Upper lobe of right lung (tissue), 1 donor: ENCODE results near the gene RBM39. TPM values are rescaled to one million over a fixed set of nuclear protein-coding genes. Genes with fewer than 3 reads are reported as not detected.
"Not testable (repeated sequence)": the region's sequence is repeated elsewhere in the genome, so short reads cannot be mapped to it uniquely, and the experiment has no call there.

Source experiments
- ATAC-seq: fragments of 200-7000 bp; cut with Tn5 transposase; one replicate; pipeline ENCODE4 v1.9.1; 2020; ENCODE audit warnings: mild to moderate bottlenecking, moderate library complexity
- DNase-seq: peaks from one replicate; pipeline ENCODE4 v3.0.0-alpha.2; 2020
- H3K27ac ChIP-seq: fragments of 200-600 bp; one replicate; pipeline ENCODE4 v1.8.0; 2022
- H3K27me3 ChIP-seq: fragments of 200-600 bp; one replicate; pipeline ENCODE4 v1.8.0; 2022; ENCODE audit warnings: mild to moderate bottlenecking
- H3K36me3 ChIP-seq: fragments of 200-600 bp; one replicate; pipeline ENCODE4 v1.8.0; 2022
- H3K4me1 ChIP-seq: fragments of 200-600 bp; one replicate; pipeline ENCODE4 v1.8.0; 2022
- H3K4me3 ChIP-seq: fragments of 200-600 bp; one replicate; pipeline ENCODE4 v1.8.0; 2022; ENCODE audit warnings: mild to moderate bottlenecking
- H3K9me3 ChIP-seq: fragments of 200-600 bp; one replicate; pipeline ENCODE4 v1.8.0; 2022
- intact Hi-C: fragments of 100-400 bp; cut with DNase I; formaldehyde crosslinking; loops from one replicate; pipeline ENCODE4 v1.11.0; 2022
- total RNA-seq: library from RNA; stranded (reverse); fragmentation: NEBNext Ultra II Directional; extraction: Animal tissue kit (Norgen Biotek cat#: 25700); gene quantifications from one replicate; pipeline ENCODE4 v1.2.1, GENCODE V29; 2021
- TF ChIP-seq, protein P1 (sequence below): fragments of 200-600 bp; IDR thresholded peaks from one replicate; pipeline ENCODE4 v1.8.0; 2022; ENCODE audit warnings: antibody characterized with exemption
- donor health status: DM: no; HTN: yes; CAD: no; lungs with severe emphysema.

Gene RBM39
- total RNA-seq, 1 donor from 2014 or later, result 298 TPM

GRCh38 chr20:35710039-35710438 is 32.0 kb downstream of the RBM39 start:
- no peak for ATAC-seq
- Histone ChIP-seq H3K4me3 (no peak overlapping the region), H3K27ac (no peak overlapping the region), H3K4me1 (peaks cover 18% of the 10 kb centered on the region), H3K27me3 (no peaks in the 10 kb centered on the region), H3K36me3 (peaks cover 100% of the 10 kb centered on the region), H3K9me3 (no peaks in the 10 kb centered on the region)
- TF ChIP-seq, protein P1, sequence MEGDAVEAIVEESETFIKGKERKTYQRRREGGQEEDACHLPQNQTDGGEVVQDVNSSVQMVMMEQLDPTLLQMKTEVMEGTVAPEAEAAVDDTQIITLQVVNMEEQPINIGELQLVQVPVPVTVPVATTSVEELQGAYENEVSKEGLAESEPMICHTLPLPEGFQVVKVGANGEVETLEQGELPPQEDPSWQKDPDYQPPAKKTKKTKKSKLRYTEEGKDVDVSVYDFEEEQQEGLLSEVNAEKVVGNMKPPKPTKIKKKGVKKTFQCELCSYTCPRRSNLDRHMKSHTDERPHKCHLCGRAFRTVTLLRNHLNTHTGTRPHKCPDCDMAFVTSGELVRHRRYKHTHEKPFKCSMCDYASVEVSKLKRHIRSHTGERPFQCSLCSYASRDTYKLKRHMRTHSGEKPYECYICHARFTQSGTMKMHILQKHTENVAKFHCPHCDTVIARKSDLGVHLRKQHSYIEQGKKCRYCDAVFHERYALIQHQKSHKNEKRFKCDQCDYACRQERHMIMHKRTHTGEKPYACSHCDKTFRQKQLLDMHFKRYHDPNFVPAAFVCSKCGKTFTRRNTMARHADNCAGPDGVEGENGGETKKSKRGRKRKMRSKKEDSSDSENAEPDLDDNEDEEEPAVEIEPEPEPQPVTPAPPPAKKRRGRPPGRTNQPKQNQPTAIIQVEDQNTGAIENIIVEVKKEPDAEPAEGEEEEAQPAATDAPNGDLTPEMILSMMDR, result no peak
- no peak for DNase-seq
- intact Hi-C loops, result loop anchor here (10.0 kb wide), 1 partner anchor 175 kb away; no protein-coding TSS in a partner anchor

DNA sequence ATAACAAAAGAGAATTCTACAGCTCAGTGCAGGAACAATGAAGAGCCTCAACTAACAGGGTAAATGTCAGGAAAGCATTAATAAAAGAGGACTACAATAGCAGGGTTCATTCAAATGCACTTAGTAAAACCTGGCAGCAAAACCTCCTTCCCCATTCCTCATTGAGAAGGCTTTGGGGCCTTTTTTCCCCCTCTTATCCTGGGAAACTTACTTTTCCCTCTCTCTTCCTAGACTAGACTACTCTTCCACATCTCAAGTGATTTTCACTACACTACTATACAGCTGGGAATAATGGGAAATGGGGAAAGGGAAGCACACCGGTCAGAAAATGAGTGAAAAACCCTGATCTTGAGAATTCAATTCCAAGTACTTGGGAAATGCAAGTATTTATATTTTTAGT is 32.8 kb downstream of the RBM39 start:
- ATAC-seq (no peak), DNase-seq (no peak)
- intact Hi-C loops, result no loop called here
- Histone ChIP-seq H3K4me1 (peaks cover 18% of the 10 kb centered on the region), H3K36me3 (peaks cover 100% of the 10 kb centered on the region), H3K27me3 (no peaks in the 10 kb centered on the region), H3K4me3 (no peak overlapping the region), H3K9me3 (no peaks in the 10 kb centered on the region), H3K27ac (no peak overlapping the region)
- TF ChIP-seq, protein P1, result no peak

DNA sequence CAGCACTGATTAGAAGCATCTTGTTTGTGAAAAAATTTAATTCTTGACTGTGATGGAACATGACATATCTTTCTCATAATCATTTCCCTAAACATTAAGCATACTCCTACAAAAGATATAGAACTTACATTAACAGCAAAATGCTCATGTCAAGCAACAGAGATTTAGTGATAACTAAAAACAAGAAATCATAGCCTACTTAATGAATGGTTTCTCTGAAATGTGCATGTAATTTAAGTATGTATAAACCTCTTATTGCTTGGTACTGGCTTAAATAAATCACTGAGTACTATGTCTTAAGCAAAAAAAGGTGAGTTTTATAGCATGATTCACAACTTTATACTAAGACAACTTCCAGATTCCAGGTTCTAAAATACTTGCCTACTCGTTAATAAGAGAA is 33.6 kb downstream of the RBM39 start:
- TF ChIP-seq, protein P1, result no peak
- H3K9me3 ChIP-seq, result no peaks in the 10 kb centered on the region
- H3K27me3 ChIP-seq, result no peaks in the 10 kb centered on the region
- ATAC-seq (no peak), DNase-seq (no peak)
- H3K4me1 ChIP-seq, result peaks cover 18% of the 10 kb centered on the region
- peaks cover 100% of the 10 kb centered on the region for H3K36me3 ChIP-seq
- intact Hi-C loops, result no loop called here
- no peak overlapping the region for H3K4me3 ChIP-seq
- no peak overlapping the region for H3K27ac ChIP-seq

GRCh38 chr20:35706591-35707529 is 35.2 kb downstream of the RBM39 start:
- H3K27me3 ChIP-seq, intact Hi-C loops, DNase-seq, H3K4me3 ChIP-seq, H3K27ac ChIP-seq, ATAC-seq, H3K9me3 ChIP-seq: not testable (repeated sequence)
- H3K36me3 ChIP-seq, result peaks cover 100% of the 10 kb centered on the region
- peaks cover 16% of the 10 kb centered on the region for H3K4me1 ChIP-seq

- H3K4me1 ChIP-seq, H3K27ac ChIP-seq, intact Hi-C loops, H3K9me3 ChIP-seq, H3K27me3 ChIP-seq, ATAC-seq, H3K4me3 ChIP-seq: not testable (repeated sequence)
- peak; percentile 12 for DNase-seq
- H3K36me3 ChIP-seq, result peaks cover 98% of the 10 kb centered on the region
Observed at GRCh38 chr20:35705894-35706293, 36.2 kb downstream of the RBM39 start.

- H3K36me3 ChIP-seq, result peaks cover 86% of the 10 kb centered on the region
- no peak for ATAC-seq
Observed at GRCh38 chr20:35704514-35705261, 37.4 kb downstream of the RBM39 start.

More at GRCh38 chr20:35704514-35705261, 37.4 kb downstream of the RBM39 start:
- Histone ChIP-seq H3K27ac (no peak overlapping the region), H3K9me3 (no peaks in the 10 kb centered on the region), H3K27me3 (no peaks in the 10 kb centered on the region), H3K4me1 (peaks cover 11% of the 10 kb centered on the region), H3K4me3 (no peak overlapping the region)
- intact Hi-C loops, result no loop called here
- TF ChIP-seq, protein P1, result no peak
- no peak for DNase-seq
